NT2/D1 (cell line): ENCODE measurements around the gene SUOX.

ENCODE experiments used
- SUZ12 ChIP-seq: IDR thresholded peaks from 2 replicates; pipeline ENCODE4 v1.6.1; 2011; ENCODE audit not compliant: insufficient read length, insufficient read depth; ENCODE audit errors: extremely low read depth
- YY1 ChIP-seq: IDR thresholded peaks from 2 replicates; pipeline ENCODE4 v1.6.1; 2011; ENCODE audit not compliant: insufficient read length, insufficient read depth
- ZNF274 ChIP-seq: IDR thresholded peaks from 2 replicates; pipeline ENCODE4 v1.6.1; 2011; ENCODE audit warnings: mild to moderate bottlenecking, low read depth, low read length

DNA sequence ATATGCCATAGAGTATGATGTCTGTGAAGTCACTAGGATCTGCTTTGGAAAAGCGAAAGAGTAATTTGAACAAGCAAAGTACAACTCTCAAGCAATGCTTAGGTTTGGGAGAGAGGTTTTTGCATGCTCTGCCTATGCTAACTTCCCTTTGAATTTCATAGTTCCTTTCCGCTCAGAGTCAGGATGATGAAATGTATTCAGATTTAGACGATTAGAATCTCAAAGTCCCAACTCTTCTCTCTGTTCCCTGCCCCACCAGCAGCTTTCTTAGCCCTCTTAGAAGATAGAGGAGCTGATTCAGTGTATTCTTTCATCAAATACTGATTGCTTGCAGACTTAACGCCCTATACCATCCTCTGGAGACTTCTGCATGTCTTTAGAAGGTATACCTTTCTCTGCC is 11.7 kb upstream of the SUOX start:
- TF ChIP-seq YY1 = no peak
- TF ChIP-seq ZNF274 = no peak
- TF ChIP-seq SUZ12 = no peak
